Measurements from ENCODE around the gene PHRF1. TPM values are rescaled to one million over a fixed set of nuclear protein-coding genes. Genes with fewer than 3 reads are reported as not detected.

The PHRF1 gene
- total RNA-seq, 1 donor from 2014 or later: 28.0 TPM

- DNase-seq (ENCODE audit: low read depth, low spot score): no peak
These were observed 17.1 kb downstream of the PHRF1 start for GRCh38 chr11:593347-593746.

DNA sequence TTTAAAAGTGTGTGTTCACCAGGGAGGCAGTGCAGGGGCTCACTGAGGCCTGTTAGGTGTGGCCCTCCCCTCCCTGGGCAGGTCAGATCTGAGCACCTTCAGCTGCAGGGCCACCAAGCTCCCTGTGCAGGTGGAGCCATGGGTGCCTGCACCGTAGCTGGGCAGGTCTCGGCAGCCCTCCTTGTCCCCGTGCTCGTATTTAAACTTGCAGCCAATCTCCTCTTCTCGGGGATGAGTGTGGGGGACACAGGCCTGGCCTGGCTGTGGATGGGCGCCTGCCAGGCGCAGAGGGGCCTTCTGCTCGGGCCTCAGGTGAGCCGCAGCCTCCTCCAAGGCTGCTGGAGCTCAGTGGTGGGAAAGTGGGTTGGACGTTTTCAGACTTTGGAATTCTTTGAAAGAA lies 19.1 kb downstream of the PHRF1 start:
- DNase-seq (ENCODE audit: low read depth, low spot score): no peak

- no peak for DNase-seq (ENCODE audit: low read depth, low spot score)
These were observed 20.1 kb downstream of the PHRF1 start for GRCh38 chr11:596374-596773.

GRCh38 chr11:597166-597725 lies 21.0 kb downstream of the PHRF1 start:
- DNase-seq (ENCODE audit: low read depth, low spot score): no peak

GRCh38 chr11:598005-598680 lies 21.9 kb downstream of the PHRF1 start:
- DNase-seq (ENCODE audit: low read depth, low spot score): no peak

DNA sequence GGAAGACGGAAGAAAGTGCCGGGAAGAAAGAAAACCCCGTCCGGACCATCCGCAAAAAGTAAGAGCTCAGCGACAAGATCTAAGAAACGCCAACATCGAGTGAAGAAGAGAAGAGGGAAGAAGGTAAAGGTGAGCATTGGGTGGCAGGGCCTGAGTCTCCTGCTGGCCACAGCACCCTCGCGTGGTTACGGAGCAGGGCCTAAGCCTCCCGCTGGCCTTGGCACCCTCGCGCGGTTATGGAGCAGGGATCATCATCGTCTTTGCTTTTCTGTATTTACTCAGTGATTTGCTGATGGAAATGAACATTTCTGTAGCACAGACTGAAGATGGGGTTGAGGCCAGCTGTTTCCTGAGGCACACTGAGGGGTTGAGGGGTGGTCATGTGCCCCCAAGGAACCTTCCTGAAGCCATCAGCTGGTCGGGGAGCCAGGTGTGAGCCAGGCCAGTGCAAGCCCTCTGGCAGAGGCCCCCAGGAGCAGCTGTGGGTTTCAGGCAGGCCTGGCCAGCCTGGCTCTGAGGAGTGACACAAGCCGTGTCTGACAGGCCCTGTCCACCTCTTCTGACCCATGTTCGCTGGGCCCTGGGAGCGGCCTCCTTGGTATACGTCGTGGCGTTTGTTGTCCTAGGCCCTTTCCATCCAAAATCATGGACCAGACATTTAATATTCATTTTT lies 25.4 kb downstream of the PHRF1 start:
- DNase-seq (ENCODE audit: low read depth, low spot score): no peak

DNA sequence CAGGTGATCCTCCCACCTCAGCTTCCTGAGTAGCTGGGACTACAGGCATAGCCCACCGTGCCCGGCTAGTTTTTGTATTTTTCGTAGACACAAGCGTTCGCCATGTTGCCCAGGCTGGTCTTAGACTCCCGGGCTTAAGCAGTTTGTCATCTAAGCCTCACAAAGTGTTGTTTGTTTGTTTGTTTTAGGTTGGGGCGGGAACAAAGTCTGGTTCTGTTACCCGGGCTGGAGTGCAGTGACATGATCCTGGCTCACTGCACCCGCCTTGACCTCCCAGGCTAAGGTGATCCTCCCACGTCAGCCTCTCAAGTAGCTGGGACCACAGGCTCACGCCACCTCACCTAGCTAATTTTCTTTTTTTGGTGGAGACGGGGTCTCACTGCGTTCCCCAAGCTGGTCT lies 26.9 kb downstream of the PHRF1 start:
- DNase-seq (ENCODE audit: low read depth, low spot score): no peak

- DNase-seq (ENCODE audit: low read depth, low spot score): no peak
These were observed 29.2 kb downstream of the PHRF1 start for GRCh38 chr11:605286-606129.

GRCh38 chr11:606245-606644 lies 30.0 kb downstream of the PHRF1 start:
- no peak for DNase-seq (ENCODE audit: low read depth, low spot score)

GRCh38 chr11:607020-607780 lies 30.9 kb downstream of the PHRF1 start:
- no peak for DNase-seq (ENCODE audit: low read depth, low spot score)

- no peak for DNase-seq (ENCODE audit: low read depth, low spot score)
These were observed 31.8 kb downstream of the PHRF1 start for GRCh38 chr11:607971-608659.

- DNase-seq (ENCODE audit: low read depth, low spot score): no peak
These were observed 32.6 kb downstream of the PHRF1 start for GRCh38 chr11:608791-609251.

DNA sequence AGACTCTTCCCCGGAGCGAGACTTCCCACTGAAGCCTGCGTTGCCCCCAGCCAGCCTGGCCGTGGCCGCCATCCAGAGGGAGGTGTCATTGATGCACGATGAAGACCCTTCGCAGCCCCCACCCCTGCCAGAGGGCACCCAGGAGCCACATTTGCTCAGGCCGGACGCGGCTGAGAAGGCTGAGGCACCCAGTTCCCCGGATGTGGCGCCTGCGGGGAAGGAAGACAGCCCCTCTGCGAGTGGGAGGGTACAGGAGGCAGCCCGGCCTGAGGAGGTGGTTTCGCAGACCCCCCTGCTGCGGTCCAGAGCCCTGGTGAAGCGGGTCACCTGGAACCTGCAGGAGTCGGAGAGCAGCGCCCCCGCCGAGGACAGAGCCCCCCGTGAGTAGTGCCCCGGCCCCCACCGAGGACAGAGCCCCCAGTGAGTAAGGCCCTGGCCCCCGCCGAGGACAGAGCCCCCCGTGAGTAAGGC lies 33.1 kb downstream of the PHRF1 start:
- DNase-seq (ENCODE audit: low read depth, low spot score): no peak

- no peak for DNase-seq (ENCODE audit: low read depth, low spot score)
These were observed 34.0 kb downstream of the PHRF1 start for GRCh38 chr11:610146-610801.

GRCh38 chr11:611001-611996 lies 35.0 kb downstream of the PHRF1 start:
- no peak for DNase-seq (ENCODE audit: low read depth, low spot score)

- no peak for DNase-seq (ENCODE audit: low read depth, low spot score)
These were observed 36.1 kb downstream of the PHRF1 start for GRCh38 chr11:612201-612960.

GRCh38 chr11:612961-613300 lies 36.7 kb downstream of the PHRF1 start:
- no peak for DNase-seq (ENCODE audit: low read depth, low spot score)

DNA sequence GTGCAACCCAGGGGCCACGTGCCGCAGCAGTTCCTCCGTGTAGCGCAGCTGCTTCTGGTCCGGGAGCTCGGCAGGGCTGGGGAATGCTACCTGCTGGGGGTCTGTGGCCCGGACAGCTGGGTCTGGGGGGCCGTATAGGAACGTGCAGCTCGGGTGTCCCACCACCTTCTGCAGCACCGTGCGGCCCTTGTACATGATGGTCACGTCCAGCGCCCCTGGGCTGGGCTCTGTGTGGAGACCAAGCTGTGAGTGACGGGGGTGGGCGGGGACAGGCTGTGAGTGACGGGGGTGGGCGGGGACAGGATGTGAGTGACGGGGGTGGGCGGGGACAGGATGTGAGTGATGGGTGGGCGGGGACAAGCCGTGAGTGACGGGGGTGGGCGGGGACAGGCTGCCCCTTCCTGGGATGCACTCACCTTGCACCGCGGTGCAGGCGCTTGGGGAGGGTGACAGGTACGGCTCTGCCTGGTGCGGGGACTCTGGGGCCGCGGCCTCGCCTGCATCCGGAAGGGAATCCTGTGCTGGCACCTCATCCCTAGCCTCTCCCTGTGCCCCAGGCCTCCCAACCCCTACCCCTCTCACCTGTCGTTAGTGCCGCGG lies 37.2 kb downstream of the PHRF1 start:
- DNase-seq (ENCODE audit: low read depth, low spot score): peak; percentile 30
